CD14-positive monocyte (primary cell): ENCODE results near the gene EXOC4. TPM values are rescaled to one million over a fixed set of nuclear protein-coding genes. Genes with fewer than 3 reads are reported as not detected.
A peak's percentile ranks its signal among the peaks of the same experiment; 100 is the strongest.

ENCODE experiments used
- DNase-seq, 3 donors: peaks; one replicate each; pipeline ENCODE4 v3.0.0-alpha.2; 2011 to 2022
- H2AFZ ChIP-seq: 2 replicates; pipeline ENCODE4 v1.6.0; 2012; ENCODE audit warnings: mild to moderate bottlenecking, low read depth, low read length, inconsistent platforms; ENCODE audit not compliant: insufficient read depth, poor library complexity, severe bottlenecking
- H3K27ac ChIP-seq, 2 donors: 1 replicate in 1 of 2; 2 replicates in 1 of 2; pipeline ENCODE4 v1.5.1; 2012 to 2013; ENCODE audit warnings: low read length in 2 of 2, control low read depth in 1 of 2, inconsistent platforms in 1 of 2, low read depth in 1 of 2, mild to moderate bottlenecking in 1 of 2
- H3K27me3 ChIP-seq, 2 donors: one replicate each; pipeline versions ENCODE4 v1.6.0 to v1.6.1; 2011 to 2013; ENCODE audit warnings: low read length in 2 of 2; ENCODE audit not compliant: control insufficient read depth in 2 of 2, insufficient read depth in 2 of 2
- H3K36me3 ChIP-seq, 2 donors: replicated peaks in 1 of 2; 1 replicate in 1 of 2; 2 replicates in 1 of 2; pipeline versions ENCODE4 v1.5.1 to v1.6.1; 2012 to 2013; ENCODE audit warnings: low read length in 2 of 2, control low read depth in 1 of 2, inconsistent platforms in 1 of 2, mild to moderate bottlenecking in 1 of 2; ENCODE audit not compliant: insufficient read depth in 2 of 2, control insufficient read depth in 1 of 2
- H3K4me1 ChIP-seq, 2 donors: 1 replicate in 1 of 2; 2 replicates in 1 of 2; pipeline versions ENCODE4 v1.5.1 to v1.6.1; 2012 to 2013; ENCODE audit warnings: low read length in 2 of 2, control low read depth in 1 of 2, inconsistent platforms in 1 of 2, mild to moderate bottlenecking in 1 of 2, moderate library complexity in 1 of 2; ENCODE audit not compliant: insufficient read depth in 2 of 2, control insufficient read depth in 1 of 2
- H3K4me2 ChIP-seq: replicated peaks from 2 replicates; pipeline ENCODE3; 2012; ENCODE audit warnings: low read length, moderate library complexity, mild to moderate bottlenecking; ENCODE audit not compliant: poor library complexity, severe bottlenecking; ENCODE audit errors: extremely low read depth
- H3K4me3 ChIP-seq, 3 experiments: fragments of 200-600 bp in 1 of 3; sonication (generic) in 1 of 3; replicated peaks in 1 of 3; 1 replicate in 2 of 3; 2 replicates in 1 of 3; pipeline ENCODE4 v1.5.1; 2011 to 2013; ENCODE audit warnings: low read length in 3 of 3, mild to moderate bottlenecking in 3 of 3, control low read depth in 2 of 3, low read depth in 2 of 3, inconsistent platforms in 1 of 3, moderate library complexity in 1 of 3
- H3K79me2 ChIP-seq: 2 replicates; pipeline ENCODE4 v1.6.0; 2012; ENCODE audit warnings: mild to moderate bottlenecking, control low read depth, inconsistent platforms, low read length, moderate library complexity; ENCODE audit not compliant: insufficient read depth
- H3K9ac ChIP-seq: 2 replicates; pipeline ENCODE4 v1.6.0; 2017; ENCODE audit warnings: low read length, mild to moderate bottlenecking; ENCODE audit not compliant: insufficient read depth, poor library complexity, severe bottlenecking
- H3K9me3 ChIP-seq, 2 donors: replicated peaks in 1 of 2; 1 replicate in 1 of 2; 2 replicates in 1 of 2; pipeline versions ENCODE4 v1.5.1 to v1.6.1; 2012 to 2013; ENCODE audit warnings: low read length in 2 of 2, control low read depth in 1 of 2; ENCODE audit not compliant: control insufficient read depth in 1 of 2, insufficient read depth in 1 of 2
- H4K20me1 ChIP-seq: 2 replicates; pipeline ENCODE4 v1.6.0; 2012; ENCODE audit warnings: mild to moderate bottlenecking, low read length, control low read depth, moderate library complexity; ENCODE audit not compliant: insufficient read depth
- H3K27ac Mint-ChIP-seq, 7 donors: one replicate each; pipeline ENCODE4 v1.8.0; 2020; ENCODE audit warnings: mild to moderate bottlenecking in 7 of 7, mixed read lengths in 7 of 7, moderate library complexity in 6 of 7, inconsistent platforms in 2 of 7
- H3K27me3 Mint-ChIP-seq, 3 donors: one replicate each; pipeline ENCODE4 v1.8.0; 2021 to 2022; ENCODE audit warnings: low read depth in 3 of 3, mild to moderate bottlenecking in 3 of 3, mixed read lengths in 3 of 3, moderate library complexity in 3 of 3, inconsistent platforms in 1 of 3
- H3K36me3 Mint-ChIP-seq, 2 donors: one replicate each; pipeline ENCODE4 v1.8.0; 2020; ENCODE audit warnings: mixed read lengths in 2 of 2, inconsistent platforms in 1 of 2, mild to moderate bottlenecking in 1 of 2
- H3K4me1 Mint-ChIP-seq: one replicate; pipeline ENCODE4 v1.8.0; 2020; ENCODE audit warnings: mild to moderate bottlenecking, mixed read lengths
- H3K4me3 Mint-ChIP-seq, 2 donors: one replicate each; pipeline ENCODE4 v1.8.0; 2020; ENCODE audit warnings: mild to moderate bottlenecking in 2 of 2, mixed read lengths in 2 of 2, moderate library complexity in 1 of 2
- H3K9me3 Mint-ChIP-seq, 7 donors: one replicate each; pipeline ENCODE4 v1.8.0; 2020 to 2022; ENCODE audit warnings: mixed read lengths in 7 of 7, mild to moderate bottlenecking in 6 of 7, moderate library complexity in 6 of 7, inconsistent platforms in 2 of 7
- CTCF ChIP-seq: fragments of 200-600 bp; IDR thresholded peaks from one replicate; pipeline ENCODE4 v1.8.0; 2022; ENCODE audit warnings: antibody characterized with exemption, mild to moderate bottlenecking
- WGBS: methylation state at CpG from one replicate; pipeline ENCODE4 v1.1.5; 2013; ENCODE audit warnings: missing lambda C conversion rate; ENCODE audit not compliant: insufficient coverage; 5-methylcytosine and 5-hydroxymethylcytosine counted together
- intact Hi-C, 2 donors: fragments of 100-400 bp; cut with micrococcal nuclease; formaldehyde crosslinking; loops; one replicate each; pipeline versions ENCODE4 v1.15.0 to v1.15.1; 2023
- polyA plus RNA-seq, 3 donors: library from polyadenylated mRNA; depleted of rRNA in 1 of 3; unstranded in 2 of 3; stranded (reverse) in 1 of 3; fragments of 300-500 nt in 2 of 3; fragments of >200 nt in 1 of 3; fragmentation: Illumina TruSeq in 2 of 3; gene quantifications; 1 replicate in 2 of 3; 2 replicates in 1 of 3; pipeline ENCODE4 v1.2.3, GENCODE V29; 2012 to 2021

EXOC4 gene
- polyA plus RNA-seq, 3 donors: 20.6 to 22.3 (median 22.3) TPM

- no peaks in the 10 kb centered on the region for H4K20me1 ChIP-seq
- no peaks in the 10 kb centered on the region for H3K27me3 ChIP-seq
- H3K36me3 ChIP-seq: peaks cover 23 to 45% of the 10 kb centered on the region in 2 donors
- no peak overlapping the region for H2AFZ ChIP-seq
- no peak overlapping the region for H3K27ac ChIP-seq
- H3K4me1 Mint-ChIP-seq: no peaks in the 10 kb centered on the region
- no peak overlapping the region for H3K27ac Mint-ChIP-seq
- no peaks in the 10 kb centered on the region for H3K4me1 ChIP-seq
- no CpG with 5 or more reads among the region's 1 CpG for WGBS
- H3K4me3 ChIP-seq: no peak overlapping the region
- peaks cover 37 to 48% of the 10 kb centered on the region in 2 donors for H3K36me3 Mint-ChIP-seq
- no peak overlapping the region for H3K4me3 Mint-ChIP-seq
- H3K9me3 ChIP-seq: no peaks in the 10 kb centered on the region
- no peaks in the 10 kb centered on the region for H3K79me2 ChIP-seq
- no peak for TF ChIP-seq CTCF
- no peaks in the 10 kb centered on the region for H3K27me3 Mint-ChIP-seq
- peaks cover 0 to 3% (median 0%) of the 10 kb centered on the region in 7 donors for H3K9me3 Mint-ChIP-seq
- intact Hi-C loops: no loop called here
- H3K4me2 ChIP-seq: no peak overlapping the region
- DNase-seq: no peak
- H3K9ac ChIP-seq: no peak overlapping the region
Observed at GRCh38 chr7:133274265-133274664, 21.4 kb downstream of the EXOC4 start.

GRCh38 chr7:133275008-133275407 is 22.1 kb downstream of the EXOC4 start:
- 97% methylated on average over 5 of the region's 8 CpGs for WGBS
- no peak overlapping the region for H3K4me3 Mint-ChIP-seq
- H3K9ac ChIP-seq: no peak overlapping the region
- H4K20me1 ChIP-seq: no peaks in the 10 kb centered on the region
- DNase-seq: no peak
- H3K4me2 ChIP-seq: no peak overlapping the region
- peaks cover 0 to 3% (median 0%) of the 10 kb centered on the region in 7 donors for H3K9me3 Mint-ChIP-seq
- peak overlapping the region in 1 of 7 donors; percentile 20 for H3K27ac Mint-ChIP-seq
- H2AFZ ChIP-seq: no peak overlapping the region
- H3K27ac ChIP-seq: no peak overlapping the region
- H3K36me3 Mint-ChIP-seq: peaks cover 42 to 53% of the 10 kb centered on the region in 2 donors
- no peaks in the 10 kb centered on the region for H3K27me3 Mint-ChIP-seq
- H3K27me3 ChIP-seq: no peaks in the 10 kb centered on the region
- intact Hi-C loops: no loop called here
- peaks cover 23 to 52% of the 10 kb centered on the region in 2 donors for H3K36me3 ChIP-seq
- H3K4me1 ChIP-seq: no peaks in the 10 kb centered on the region
- no peak overlapping the region for H3K4me3 ChIP-seq
- no peaks in the 10 kb centered on the region for H3K4me1 Mint-ChIP-seq
- no peak for TF ChIP-seq CTCF
- no peaks in the 10 kb centered on the region for H3K79me2 ChIP-seq
- H3K9me3 ChIP-seq: no peaks in the 10 kb centered on the region
